WTC11 (cell line): ENCODE results near the gene ZNF606. TPM values are rescaled to one million over a fixed set of nuclear protein-coding genes. Genes with fewer than 3 reads are reported as not detected.

Experiments
- ATAC-seq: fragments of 200-7000 bp; cut with Tn5 transposase; 2 replicates; pipeline ENCODE4 v1.10.0; 2021; ENCODE audit warnings: mild to moderate bottlenecking, moderate library complexity
- CTCF ChIA-PET: fragments of 300-600 bp; sonication (Branson Sonifier 250); formaldehyde crosslinking; loops from one replicate; lab custom pipeline; 2021; ENCODE audit warnings: antibody characterized with exemption; lab: Charles Lee
- POLR2A ChIA-PET: fragments of 350-600 bp; sonication (Branson Sonifier 250); formaldehyde crosslinking; loops from one replicate; lab custom pipeline; 2021; ENCODE audit warnings: antibody characterized with exemption; lab: Charles Lee
- DNase-seq: peaks from one replicate; pipeline ENCODE4 v3.0.0; 2021; ENCODE audit warnings: low spot score
- H3K27ac Mint-ChIP-seq: 2 replicates; pipeline ENCODE4 v1.8.0; 2021; ENCODE audit warnings: mixed read lengths
- H3K27me3 Mint-ChIP-seq: 2 replicates; pipeline ENCODE4 v1.8.0; 2021; ENCODE audit warnings: low read depth, mild to moderate bottlenecking, moderate library complexity, mixed read lengths
- H3K36me3 Mint-ChIP-seq: 2 replicates; pipeline ENCODE4 v1.8.0; 2021; ENCODE audit warnings: mixed read lengths
- H3K4me1 Mint-ChIP-seq: 2 replicates; pipeline ENCODE4 v1.8.0; 2022; ENCODE audit warnings: mixed read lengths
- H3K4me3 Mint-ChIP-seq: 2 replicates; pipeline ENCODE4 v1.8.0; 2021; ENCODE audit warnings: mild to moderate bottlenecking, moderate library complexity, mixed read lengths
- H3K9me3 Mint-ChIP-seq: 2 replicates; pipeline ENCODE4 v1.8.0; 2021; ENCODE audit warnings: mixed read lengths
- ESRRA ChIP-seq: sonication (generic); formaldehyde crosslinking; IDR thresholded peaks from 2 replicates; pipeline ENCODE4 v1.8.1; 2022; ENCODE audit warnings: mild to moderate bottlenecking, missing genetic modification reagents, borderline replicate concordance
- NR2C2 ChIP-seq: sonication (generic); formaldehyde crosslinking; IDR thresholded peaks from 2 replicates; pipeline ENCODE4 v1.8.0; 2022; ENCODE audit warnings: mild to moderate bottlenecking, missing genetic modification reagents
- OVOL2 ChIP-seq: fragments of 250-450 bp; sonication (Bioruptor Pico); IDR thresholded peaks from 2 replicates; pipeline ENCODE4 v1.9.0; 2021; ENCODE audit warnings: mild to moderate bottlenecking, borderline replicate concordance
- RORB ChIP-seq: fragments of 250-450 bp; sonication (Bioruptor Pico); IDR thresholded peaks from 2 replicates; pipeline ENCODE4 v1.9.0; 2021; ENCODE audit warnings: mild to moderate bottlenecking
- TEAD4 ChIP-seq: sonication (generic); formaldehyde crosslinking; IDR thresholded peaks from 2 replicates; pipeline ENCODE4 v1.8.0; 2022; ENCODE audit warnings: mild to moderate bottlenecking, missing genetic modification reagents
- TP53 ChIP-seq: sonication (generic); formaldehyde crosslinking; IDR thresholded peaks from 2 replicates; pipeline ENCODE4 v1.8.1; 2023; ENCODE audit warnings: mild to moderate bottlenecking, missing genetic modification reagents
- ZNF263 ChIP-seq: sonication (generic); formaldehyde crosslinking; IDR thresholded peaks from 2 replicates; pipeline ENCODE4 v1.8.1; 2022; ENCODE audit warnings: low read depth, mild to moderate bottlenecking, moderate library complexity, missing genetic modification reagents
- ZNF317 ChIP-seq: sonication (generic); formaldehyde crosslinking; IDR thresholded peaks from 2 replicates; pipeline ENCODE4 v1.8.1; 2023; ENCODE audit warnings: low read depth, mild to moderate bottlenecking, moderate library complexity, missing genetic modification reagents, borderline replicate concordance
- ZNF396 ChIP-seq: fragments of 250-450 bp; sonication (Bioruptor Pico); IDR thresholded peaks from 2 replicates; pipeline ENCODE4 v1.8.0; 2021; ENCODE audit warnings: mild to moderate bottlenecking, moderate library complexity, borderline replicate concordance
- total RNA-seq: library from RNA; stranded (reverse); gene quantifications from 3 replicates; pipeline ENCODE4 v1.2.3, GENCODE V29; 2021
- TF ChIP-seq, protein P1 (sequence below): sonication (generic); formaldehyde crosslinking; IDR thresholded peaks from 2 replicates; pipeline ENCODE4 v1.8.1; 2023; ENCODE audit warnings: mild to moderate bottlenecking, missing genetic modification reagents, moderate library complexity
- TF ChIP-seq, protein P2 (sequence below): sonication (generic); formaldehyde crosslinking; IDR thresholded peaks from 2 replicates; pipeline ENCODE4 v1.8.0; 2023; ENCODE audit warnings: missing genetic modification reagents, mild to moderate bottlenecking, borderline replicate concordance
- TF ChIP-seq, protein P3 (sequence below): sonication (generic); formaldehyde crosslinking; IDR thresholded peaks from 2 replicates; pipeline ENCODE4 v1.8.1; 2022; ENCODE audit warnings: mild to moderate bottlenecking, missing genetic modification reagents, moderate library complexity, borderline replicate concordance
- TF ChIP-seq, protein P4 (sequence below): sonication (generic); formaldehyde crosslinking; conservative IDR thresholded peaks from 2 replicates; pipeline ENCODE4 v1.8.1; 2023; ENCODE audit warnings: mild to moderate bottlenecking, low read depth, missing genetic modification reagents, moderate library complexity
- TF ChIP-seq, protein P5 (sequence below): fragments of 250-450 bp; sonication (Bioruptor Pico); IDR thresholded peaks from 2 replicates; pipeline ENCODE4 v1.8.0; 2021; ENCODE audit warnings: mild to moderate bottlenecking
- TF ChIP-seq, protein P6 (sequence below): sonication (generic); formaldehyde crosslinking; IDR thresholded peaks from 2 replicates; pipeline ENCODE4 v1.8.1; 2022; ENCODE audit warnings: mild to moderate bottlenecking, moderate library complexity, missing genetic modification reagents
- TF ChIP-seq, protein P7 (sequence below): sonication (generic); formaldehyde crosslinking; IDR thresholded peaks from 2 replicates; pipeline ENCODE4 v1.8.1; 2023; ENCODE audit warnings: mild to moderate bottlenecking, missing genetic modification reagents

The ZNF606 gene
- total RNA-seq, 1 experiment from 2014 or later = 26.1 TPM

DNA sequence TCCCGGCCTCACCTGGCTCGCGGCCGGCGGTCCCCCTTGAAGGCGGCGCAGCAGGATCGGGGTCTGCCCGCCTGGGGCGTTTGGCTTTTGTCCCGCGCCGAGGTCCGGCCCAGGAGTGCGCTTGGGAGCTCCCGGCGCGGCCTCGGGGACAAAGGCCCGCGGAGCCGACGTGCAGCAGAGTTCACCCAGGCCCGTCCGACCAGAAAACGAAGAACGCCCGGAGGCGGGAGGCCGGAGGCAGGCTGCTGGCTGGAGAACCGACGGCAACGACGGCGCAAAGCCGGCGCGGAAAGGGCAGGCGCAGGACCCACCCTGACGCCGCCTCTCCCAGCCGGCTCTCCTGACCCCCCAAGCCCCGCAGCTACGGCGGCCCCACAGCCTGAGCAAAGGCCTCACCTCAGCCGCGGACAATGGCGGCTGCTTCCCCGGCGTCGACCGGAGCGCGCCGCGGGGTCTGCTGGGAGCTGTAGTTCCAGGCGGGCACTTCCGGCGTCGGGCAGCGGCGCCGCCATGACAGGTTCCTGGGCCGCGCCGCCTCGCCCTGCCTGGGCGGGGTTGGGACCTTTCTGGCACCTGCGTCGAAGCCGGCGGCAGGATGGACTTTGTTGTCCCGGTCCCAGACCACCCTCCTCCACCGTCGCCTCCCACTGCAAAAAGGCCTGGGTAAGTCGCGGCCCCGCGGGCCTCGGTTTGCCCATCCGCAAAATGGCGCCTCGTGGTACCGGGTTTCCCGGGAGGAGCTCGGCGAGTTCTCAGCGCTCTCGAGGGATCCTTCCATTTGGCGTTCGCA, at the start of gene ZNF606 (continued):
- TF ChIP-seq ZNF317 (CRISPR knock-in tag) (no peak), OVOL2 (CRISPR knock-in tag) (no peak), ZNF263 (CRISPR knock-in tag) (no peak), ZNF396 (0 out of 2 replicates have a peak, but pooled peaks have one; percentile 6), NR2C2 (no peak; the same call in 1 of the 2 replicates), TEAD4 (CRISPR knock-in tag) (no peak), TP53 (CRISPR knock-in tag) (peak; percentile 57; the same call in 1 of the 2 replicates)
- TF ChIP-seq, protein P1, sequence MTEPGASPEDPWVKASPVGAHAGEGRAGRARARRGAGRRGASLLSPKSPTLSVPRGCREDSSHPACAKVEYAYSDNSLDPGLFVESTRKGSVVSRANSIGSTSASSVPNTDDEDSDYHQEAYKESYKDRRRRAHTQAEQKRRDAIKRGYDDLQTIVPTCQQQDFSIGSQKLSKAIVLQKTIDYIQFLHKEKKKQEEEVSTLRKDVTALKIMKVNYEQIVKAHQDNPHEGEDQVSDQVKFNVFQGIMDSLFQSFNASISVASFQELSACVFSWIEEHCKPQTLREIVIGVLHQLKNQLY (CRISPR knock-in tag) = no peak
- TF ChIP-seq, protein P2, sequence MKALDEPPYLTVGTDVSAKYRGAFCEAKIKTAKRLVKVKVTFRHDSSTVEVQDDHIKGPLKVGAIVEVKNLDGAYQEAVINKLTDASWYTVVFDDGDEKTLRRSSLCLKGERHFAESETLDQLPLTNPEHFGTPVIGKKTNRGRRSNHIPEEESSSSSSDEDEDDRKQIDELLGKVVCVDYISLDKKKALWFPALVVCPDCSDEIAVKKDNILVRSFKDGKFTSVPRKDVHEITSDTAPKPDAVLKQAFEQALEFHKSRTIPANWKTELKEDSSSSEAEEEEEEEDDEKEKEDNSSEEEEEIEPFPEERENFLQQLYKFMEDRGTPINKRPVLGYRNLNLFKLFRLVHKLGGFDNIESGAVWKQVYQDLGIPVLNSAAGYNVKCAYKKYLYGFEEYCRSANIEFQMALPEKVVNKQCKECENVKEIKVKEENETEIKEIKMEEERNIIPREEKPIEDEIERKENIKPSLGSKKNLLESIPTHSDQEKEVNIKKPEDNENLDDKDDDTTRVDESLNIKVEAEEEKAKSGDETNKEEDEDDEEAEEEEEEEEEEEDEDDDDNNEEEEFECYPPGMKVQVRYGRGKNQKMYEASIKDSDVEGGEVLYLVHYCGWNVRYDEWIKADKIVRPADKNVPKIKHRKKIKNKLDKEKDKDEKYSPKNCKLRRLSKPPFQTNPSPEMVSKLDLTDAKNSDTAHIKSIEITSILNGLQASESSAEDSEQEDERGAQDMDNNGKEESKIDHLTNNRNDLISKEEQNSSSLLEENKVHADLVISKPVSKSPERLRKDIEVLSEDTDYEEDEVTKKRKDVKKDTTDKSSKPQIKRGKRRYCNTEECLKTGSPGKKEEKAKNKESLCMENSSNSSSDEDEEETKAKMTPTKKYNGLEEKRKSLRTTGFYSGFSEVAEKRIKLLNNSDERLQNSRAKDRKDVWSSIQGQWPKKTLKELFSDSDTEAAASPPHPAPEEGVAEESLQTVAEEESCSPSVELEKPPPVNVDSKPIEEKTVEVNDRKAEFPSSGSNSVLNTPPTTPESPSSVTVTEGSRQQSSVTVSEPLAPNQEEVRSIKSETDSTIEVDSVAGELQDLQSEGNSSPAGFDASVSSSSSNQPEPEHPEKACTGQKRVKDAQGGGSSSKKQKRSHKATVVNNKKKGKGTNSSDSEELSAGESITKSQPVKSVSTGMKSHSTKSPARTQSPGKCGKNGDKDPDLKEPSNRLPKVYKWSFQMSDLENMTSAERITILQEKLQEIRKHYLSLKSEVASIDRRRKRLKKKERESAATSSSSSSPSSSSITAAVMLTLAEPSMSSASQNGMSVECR (CRISPR knock-in tag) = peak; percentile 35; the same call in 1 of the 2 replicates
- TF ChIP-seq, protein P3, sequence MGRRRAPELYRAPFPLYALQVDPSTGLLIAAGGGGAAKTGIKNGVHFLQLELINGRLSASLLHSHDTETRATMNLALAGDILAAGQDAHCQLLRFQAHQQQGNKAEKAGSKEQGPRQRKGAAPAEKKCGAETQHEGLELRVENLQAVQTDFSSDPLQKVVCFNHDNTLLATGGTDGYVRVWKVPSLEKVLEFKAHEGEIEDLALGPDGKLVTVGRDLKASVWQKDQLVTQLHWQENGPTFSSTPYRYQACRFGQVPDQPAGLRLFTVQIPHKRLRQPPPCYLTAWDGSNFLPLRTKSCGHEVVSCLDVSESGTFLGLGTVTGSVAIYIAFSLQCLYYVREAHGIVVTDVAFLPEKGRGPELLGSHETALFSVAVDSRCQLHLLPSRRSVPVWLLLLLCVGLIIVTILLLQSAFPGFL (CRISPR knock-in tag) = no peak
- TF ChIP-seq, protein P4, sequence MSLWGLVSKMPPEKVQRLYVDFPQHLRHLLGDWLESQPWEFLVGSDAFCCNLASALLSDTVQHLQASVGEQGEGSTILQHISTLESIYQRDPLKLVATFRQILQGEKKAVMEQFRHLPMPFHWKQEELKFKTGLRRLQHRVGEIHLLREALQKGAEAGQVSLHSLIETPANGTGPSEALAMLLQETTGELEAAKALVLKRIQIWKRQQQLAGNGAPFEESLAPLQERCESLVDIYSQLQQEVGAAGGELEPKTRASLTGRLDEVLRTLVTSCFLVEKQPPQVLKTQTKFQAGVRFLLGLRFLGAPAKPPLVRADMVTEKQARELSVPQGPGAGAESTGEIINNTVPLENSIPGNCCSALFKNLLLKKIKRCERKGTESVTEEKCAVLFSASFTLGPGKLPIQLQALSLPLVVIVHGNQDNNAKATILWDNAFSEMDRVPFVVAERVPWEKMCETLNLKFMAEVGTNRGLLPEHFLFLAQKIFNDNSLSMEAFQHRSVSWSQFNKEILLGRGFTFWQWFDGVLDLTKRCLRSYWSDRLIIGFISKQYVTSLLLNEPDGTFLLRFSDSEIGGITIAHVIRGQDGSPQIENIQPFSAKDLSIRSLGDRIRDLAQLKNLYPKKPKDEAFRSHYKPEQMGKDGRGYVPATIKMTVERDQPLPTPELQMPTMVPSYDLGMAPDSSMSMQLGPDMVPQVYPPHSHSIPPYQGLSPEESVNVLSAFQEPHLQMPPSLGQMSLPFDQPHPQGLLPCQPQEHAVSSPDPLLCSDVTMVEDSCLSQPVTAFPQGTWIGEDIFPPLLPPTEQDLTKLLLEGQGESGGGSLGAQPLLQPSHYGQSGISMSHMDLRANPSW (CRISPR knock-in tag) = no peak
- TF ChIP-seq, protein P5, sequence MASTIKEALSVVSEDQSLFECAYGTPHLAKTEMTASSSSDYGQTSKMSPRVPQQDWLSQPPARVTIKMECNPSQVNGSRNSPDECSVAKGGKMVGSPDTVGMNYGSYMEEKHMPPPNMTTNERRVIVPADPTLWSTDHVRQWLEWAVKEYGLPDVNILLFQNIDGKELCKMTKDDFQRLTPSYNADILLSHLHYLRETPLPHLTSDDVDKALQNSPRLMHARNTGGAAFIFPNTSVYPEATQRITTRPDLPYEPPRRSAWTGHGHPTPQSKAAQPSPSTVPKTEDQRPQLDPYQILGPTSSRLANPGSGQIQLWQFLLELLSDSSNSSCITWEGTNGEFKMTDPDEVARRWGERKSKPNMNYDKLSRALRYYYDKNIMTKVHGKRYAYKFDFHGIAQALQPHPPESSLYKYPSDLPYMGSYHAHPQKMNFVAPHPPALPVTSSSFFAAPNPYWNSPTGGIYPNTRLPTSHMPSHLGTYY (CRISPR knock-in tag) = no peak

DNA sequence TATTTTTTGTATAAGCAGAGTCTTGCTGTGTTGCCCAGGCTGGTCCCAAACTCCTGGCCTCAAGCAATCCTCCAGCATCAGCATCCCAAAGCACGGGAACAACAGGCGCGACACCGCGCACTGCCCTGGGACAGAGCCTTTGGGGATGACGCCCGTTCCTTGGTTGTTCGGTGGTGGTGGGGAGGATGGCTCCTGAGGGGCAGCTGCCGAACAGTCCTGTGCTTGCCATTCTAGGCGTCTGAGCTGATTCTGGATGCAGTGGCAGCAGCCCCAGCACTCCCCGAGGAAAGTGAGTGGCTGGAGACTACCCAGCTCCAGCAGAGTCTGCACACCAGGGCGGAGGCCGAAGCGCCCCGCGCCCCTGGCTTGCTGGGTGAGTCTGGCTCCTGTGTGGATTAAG, 49.6 kb upstream of the ZNF606 start:
- Mint-ChIP-seq H3K9me3 (peaks cover 44% of the 10 kb centered on the region), H3K27ac (no peak overlapping the region), H3K36me3 (peaks cover 29% of the 10 kb centered on the region), H3K27me3 (peaks cover 32% of the 10 kb centered on the region), H3K4me1 (peaks cover 17% of the 10 kb centered on the region), H3K4me3 (no peak overlapping the region)
- ChIA-PET CTCF (interaction anchor here (0.6 to 1.8 kb wide), 2 partner anchors 9 to 350 kb away, joined by 4 read pairs; no protein-coding TSS in a partner anchor), POLR2A (interaction anchor here (0.5 kb wide), 1 partner anchor 41 kb away, joined by 4 read pairs; no protein-coding TSS in a partner anchor)
- ATAC-seq (no peak), DNase-seq (no peak)
- TF ChIP-seq, protein P6, sequence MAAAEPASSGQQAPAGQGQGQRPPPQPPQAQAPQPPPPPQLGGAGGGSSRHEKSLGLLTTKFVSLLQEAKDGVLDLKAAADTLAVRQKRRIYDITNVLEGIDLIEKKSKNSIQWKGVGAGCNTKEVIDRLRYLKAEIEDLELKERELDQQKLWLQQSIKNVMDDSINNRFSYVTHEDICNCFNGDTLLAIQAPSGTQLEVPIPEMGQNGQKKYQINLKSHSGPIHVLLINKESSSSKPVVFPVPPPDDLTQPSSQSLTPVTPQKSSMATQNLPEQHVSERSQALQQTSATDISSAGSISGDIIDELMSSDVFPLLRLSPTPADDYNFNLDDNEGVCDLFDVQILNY (CRISPR knock-in tag) = no peak
- TF ChIP-seq, protein P7, sequence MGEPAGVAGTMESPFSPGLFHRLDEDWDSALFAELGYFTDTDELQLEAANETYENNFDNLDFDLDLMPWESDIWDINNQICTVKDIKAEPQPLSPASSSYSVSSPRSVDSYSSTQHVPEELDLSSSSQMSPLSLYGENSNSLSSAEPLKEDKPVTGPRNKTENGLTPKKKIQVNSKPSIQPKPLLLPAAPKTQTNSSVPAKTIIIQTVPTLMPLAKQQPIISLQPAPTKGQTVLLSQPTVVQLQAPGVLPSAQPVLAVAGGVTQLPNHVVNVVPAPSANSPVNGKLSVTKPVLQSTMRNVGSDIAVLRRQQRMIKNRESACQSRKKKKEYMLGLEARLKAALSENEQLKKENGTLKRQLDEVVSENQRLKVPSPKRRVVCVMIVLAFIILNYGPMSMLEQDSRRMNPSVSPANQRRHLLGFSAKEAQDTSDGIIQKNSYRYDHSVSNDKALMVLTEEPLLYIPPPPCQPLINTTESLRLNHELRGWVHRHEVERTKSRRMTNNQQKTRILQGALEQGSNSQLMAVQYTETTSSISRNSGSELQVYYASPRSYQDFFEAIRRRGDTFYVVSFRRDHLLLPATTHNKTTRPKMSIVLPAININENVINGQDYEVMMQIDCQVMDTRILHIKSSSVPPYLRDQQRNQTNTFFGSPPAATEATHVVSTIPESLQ = no peak
- TF ChIP-seq RORB (CRISPR knock-in tag) (no peak), ESRRA (CRISPR knock-in tag) (no peak)
- TF ChIP-seq, protein P4 (CRISPR knock-in tag) = no peak
- TF ChIP-seq, protein P1 (CRISPR knock-in tag) = no peak
